ENCODE measurements around the gene DIP2B.
"Not testable (repeated sequence)": the region's sequence is repeated elsewhere in the genome, so short reads cannot be mapped to it uniquely, and the experiment has no call there.

DIP2B gene

GRCh38 chr12:50521781-50522180 is 17.0 kb downstream of the DIP2B start:
- not testable (repeated sequence) for DNase-seq

- no peak for DNase-seq
These were observed 19.0 kb downstream of the DIP2B start for GRCh38 chr12:50523772-50524171.

- no peak for DNase-seq
These were observed 19.8 kb downstream of the DIP2B start for GRCh38 chr12:50524621-50525020.

GRCh38 chr12:50525422-50525821 is 20.6 kb downstream of the DIP2B start:
- no peak for DNase-seq

GRCh38 chr12:50527359-50527726 is 22.6 kb downstream of the DIP2B start:
- DNase-seq, result no peak

GRCh38 chr12:50528800-50529199 is 24.0 kb downstream of the DIP2B start:
- DNase-seq, result no peak

- DNase-seq, result no peak
These were observed 24.6 kb downstream of the DIP2B start for GRCh38 chr12:50529345-50529744.

- DNase-seq, result no peak
These were observed 25.7 kb downstream of the DIP2B start for GRCh38 chr12:50530532-50530931.

GRCh38 chr12:50533203-50533584 is 28.4 kb downstream of the DIP2B start:
- DNase-seq, result no peak

GRCh38 chr12:50533971-50534370 is 29.2 kb downstream of the DIP2B start:
- no peak for DNase-seq

GRCh38 chr12:50536831-50537537 is 32.2 kb downstream of the DIP2B start:
- DNase-seq, result no peak

- no peak for DNase-seq
These were observed 32.7 kb downstream of the DIP2B start for GRCh38 chr12:50537538-50537919.

GRCh38 chr12:50538182-50538581 is 33.4 kb downstream of the DIP2B start:
- DNase-seq, result no peak

GRCh38 chr12:50541139-50541538 is 36.4 kb downstream of the DIP2B start:
- no peak for DNase-seq

GRCh38 chr12:50542448-50542847 is 37.7 kb downstream of the DIP2B start:
- DNase-seq, result no peak

GRCh38 chr12:50543188-50543587 is 38.4 kb downstream of the DIP2B start:
- DNase-seq, result not testable (repeated sequence)

GRCh38 chr12:50545213-50545612 is 40.4 kb downstream of the DIP2B start:
- DNase-seq, result no peak

- DNase-seq, result no peak
These were observed 41.0 kb downstream of the DIP2B start for GRCh38 chr12:50545786-50546185.

- DNase-seq, result no peak
These were observed 41.9 kb downstream of the DIP2B start for GRCh38 chr12:50546441-50547318.

- no peak for DNase-seq
These were observed 43.0 kb downstream of the DIP2B start for GRCh38 chr12:50547742-50548141.

GRCh38 chr12:50549885-50550284 is 45.1 kb downstream of the DIP2B start:
- DNase-seq, result no peak

- DNase-seq, result no peak
These were observed 45.9 kb downstream of the DIP2B start for GRCh38 chr12:50550530-50551223.

- DNase-seq, result no peak
These were observed 47.1 kb downstream of the DIP2B start for GRCh38 chr12:50551866-50552265.

GRCh38 chr12:50554651-50555050 is 49.9 kb downstream of the DIP2B start:
- DNase-seq, result no peak

All from CD4-positive, alpha-beta T cell treated with Interleukin-1 beta for 1 hour (primary cell).